ENCODE data around the gene BICD2.
"Not testable (repeated sequence)": the region's sequence is repeated elsewhere in the genome, so short reads cannot be mapped to it uniquely, and the experiment has no call there.

BICD2 gene

GRCh38 chr9:92770360-92770995 lies 5.8 kb upstream of the BICD2 start:
- DNase-seq (ENCODE audit: low read depth in 2 of 2): no peak

DNA sequence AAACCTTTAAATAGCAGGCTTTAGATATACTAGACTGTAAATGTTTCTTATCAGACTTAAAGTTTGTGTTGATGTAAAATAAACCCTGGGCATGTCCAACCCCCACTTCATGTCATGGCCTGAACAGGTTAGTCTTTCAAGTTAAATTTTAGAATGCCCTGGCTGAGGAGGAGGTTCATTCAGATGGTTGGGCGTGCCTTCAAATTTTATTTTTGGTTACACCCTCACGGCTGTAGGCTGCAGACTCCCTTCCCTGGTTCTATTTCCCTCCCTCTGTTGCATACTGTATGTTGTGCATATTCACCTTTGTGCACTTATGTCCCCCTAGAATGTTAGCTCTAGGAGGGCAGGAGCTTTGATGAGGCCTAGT lies 5.3 kb upstream of the BICD2 start:
- DNase-seq (ENCODE audit: low read depth in 2 of 2): no peak

DNA sequence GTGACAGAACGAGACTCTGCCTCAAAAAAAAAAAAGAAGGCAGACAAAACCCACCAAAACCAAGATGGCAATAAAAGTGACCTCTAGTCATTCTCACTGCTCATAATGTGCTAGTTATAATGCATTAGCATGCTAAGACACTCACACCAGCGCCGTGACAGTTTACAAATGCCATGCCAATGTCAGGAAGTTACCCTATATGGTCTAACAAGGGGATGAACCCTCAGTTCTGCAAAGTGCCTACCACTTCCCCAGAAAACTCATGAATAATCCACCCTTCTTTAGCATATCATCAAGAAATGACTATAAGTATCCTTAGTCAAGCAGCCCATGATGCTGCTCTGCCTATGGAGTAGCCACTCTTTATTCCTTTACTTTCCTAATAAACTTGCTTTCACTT lies 4.7 kb upstream of the BICD2 start:
- DNase-seq (ENCODE audit: low read depth in 2 of 2): no peak

DNA sequence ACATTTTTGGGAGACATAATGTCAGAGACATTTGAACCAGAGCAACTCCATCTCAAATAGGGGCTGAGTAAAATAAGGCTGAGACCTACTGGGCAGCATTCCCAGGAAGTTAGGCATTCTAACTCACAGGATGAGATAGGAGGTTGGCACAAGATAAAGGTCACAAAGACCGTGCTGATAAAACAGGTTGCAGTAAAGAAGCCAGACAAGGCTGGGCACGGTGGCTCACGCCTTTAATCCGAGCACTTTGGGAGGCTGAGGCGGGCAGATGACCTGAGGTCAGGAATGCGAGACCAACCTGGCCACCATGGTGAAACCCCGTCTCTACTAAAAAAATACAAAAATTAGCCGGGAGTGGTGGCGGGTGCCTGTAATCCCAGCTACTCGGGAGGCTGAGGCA lies 4.2 kb upstream of the BICD2 start:
- not testable (repeated sequence) for DNase-seq (ENCODE audit: low read depth in 2 of 2)

- no peak for DNase-seq (ENCODE audit: low read depth in 2 of 2)
Measured at GRCh38 chr9:92767066-92768054, 2.7 kb upstream of the BICD2 start.

GRCh38 chr9:92764988-92765936 lies 629 bp upstream of the BICD2 start:
- DNase-seq (ENCODE audit: low read depth in 2 of 2): peak; percentile 94 to 98

DNA sequence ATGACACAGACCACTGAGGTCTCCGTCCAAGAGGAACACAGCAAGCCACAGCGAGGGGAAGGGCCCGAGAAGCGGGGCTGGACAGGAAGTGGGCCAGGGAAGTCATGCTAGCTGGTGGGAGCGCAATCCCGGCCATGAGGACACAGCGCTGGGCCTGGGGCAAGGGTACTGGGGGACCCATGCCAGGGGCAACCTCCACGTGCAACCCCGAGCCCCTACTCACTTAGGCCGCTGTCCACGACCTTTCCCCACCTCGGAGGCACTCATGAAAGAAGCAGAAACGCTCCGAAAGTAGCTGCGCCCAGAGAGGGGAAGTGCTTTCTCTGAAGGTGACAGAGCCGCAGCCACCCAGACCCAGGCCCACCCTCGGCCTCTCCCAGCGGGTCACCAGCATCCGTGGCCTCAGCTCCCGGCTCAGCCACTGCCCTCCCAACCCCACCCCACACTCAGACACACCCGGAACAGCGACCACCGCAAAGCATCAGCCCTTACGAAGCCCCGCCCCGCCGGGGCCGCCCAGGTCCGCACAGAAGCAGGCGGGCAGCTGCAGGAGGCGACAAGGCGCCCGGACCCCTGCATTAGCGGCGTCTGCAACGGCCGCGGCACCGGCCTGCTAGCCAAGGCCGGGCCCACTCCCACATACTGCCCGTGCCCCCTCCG lies 782 bp downstream of the BICD2 start:
- DNase-seq (ENCODE audit: low read depth in 2 of 2): peak in 1 of 2 donors; percentile 29

DNA sequence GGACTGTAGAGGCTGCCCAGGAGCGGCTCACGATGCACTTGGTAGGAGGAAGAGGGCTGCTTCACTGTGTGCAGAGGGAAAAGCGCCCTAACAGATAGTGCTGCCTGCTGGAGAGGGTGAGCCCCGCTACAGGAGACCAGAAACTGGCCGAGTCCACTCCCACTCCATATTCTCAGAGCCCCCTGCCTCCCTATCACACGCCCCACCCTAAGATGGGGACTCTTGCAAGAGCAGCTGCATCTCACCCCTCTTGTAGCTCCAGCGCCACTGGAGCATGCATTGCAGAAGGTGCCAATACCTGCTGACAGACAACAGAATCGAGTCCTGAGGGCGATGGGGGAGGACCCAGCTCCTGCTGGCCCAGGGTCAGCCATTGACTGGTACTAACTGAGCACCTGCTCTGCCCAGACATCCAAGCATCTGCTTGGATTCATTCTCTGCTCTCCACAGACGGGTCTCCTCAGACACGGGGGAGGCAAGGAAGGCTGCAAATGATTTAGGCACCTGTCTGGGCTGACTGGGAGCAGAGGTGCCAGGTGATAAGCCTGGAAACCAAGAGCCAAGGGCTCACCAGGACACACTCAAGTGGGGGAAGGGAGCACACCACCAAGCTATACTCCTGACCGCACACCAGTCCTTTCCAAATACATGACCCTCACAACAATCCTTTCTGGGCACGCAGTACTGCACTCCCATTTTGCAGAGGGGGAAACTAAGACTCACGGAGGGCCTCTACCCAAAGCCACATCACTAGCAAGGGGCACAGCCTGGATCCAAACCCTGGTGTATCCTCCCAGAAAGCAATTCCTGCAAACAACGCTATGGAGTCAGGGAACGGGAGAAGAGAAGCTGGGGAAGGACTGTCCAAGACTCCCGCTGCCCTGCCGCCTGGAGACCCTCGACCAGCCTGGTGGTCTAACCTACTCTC lies 1.6 kb downstream of the BICD2 start:
- DNase-seq (ENCODE audit: low read depth in 2 of 2): no peak

DNA sequence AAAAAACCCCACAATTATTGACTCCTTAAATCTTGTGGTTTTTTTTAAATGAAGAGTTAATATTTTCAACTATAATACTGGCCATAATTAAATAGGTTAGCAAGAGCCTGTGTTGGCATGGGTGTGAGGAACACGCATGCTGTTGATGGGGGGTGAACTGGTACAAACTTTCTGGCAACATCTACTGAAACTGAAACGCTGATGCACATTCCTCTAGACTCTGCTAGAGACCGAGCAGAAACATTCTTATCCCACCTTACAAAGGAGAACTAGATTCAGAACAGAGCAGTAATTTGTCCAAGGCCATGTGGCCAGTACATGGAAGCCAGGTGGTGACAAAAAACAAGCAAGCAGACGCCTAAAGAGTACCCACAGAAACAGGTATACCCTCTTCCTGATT lies 2.4 kb downstream of the BICD2 start:
- no peak for DNase-seq (ENCODE audit: low read depth in 2 of 2)

- DNase-seq (ENCODE audit: low read depth in 2 of 2): no peak
Measured at GRCh38 chr9:92761686-92762085, 2.9 kb downstream of the BICD2 start.

- no peak for DNase-seq (ENCODE audit: low read depth in 2 of 2)
Measured at GRCh38 chr9:92760494-92760893, 4.1 kb downstream of the BICD2 start.

DNA sequence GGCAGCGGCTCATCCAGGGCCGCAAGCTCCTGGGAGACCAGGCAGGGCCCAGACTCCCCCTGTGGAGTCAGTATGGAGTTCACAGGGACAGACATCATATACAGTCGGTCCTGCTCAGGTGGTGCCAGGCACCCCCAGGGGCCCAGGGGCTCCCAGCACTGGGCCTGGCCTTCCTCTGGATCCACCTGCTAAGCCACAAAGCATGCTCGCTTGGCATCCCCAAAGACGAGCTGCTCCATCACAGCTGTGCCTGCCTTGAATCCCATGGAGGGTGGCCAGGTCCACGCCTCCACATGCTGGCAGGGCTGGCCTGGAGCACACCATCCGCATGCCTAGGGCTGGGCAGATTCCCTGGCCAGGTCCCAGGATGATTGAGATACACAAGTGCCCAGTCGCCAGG lies 4.6 kb downstream of the BICD2 start:
- DNase-seq (ENCODE audit: low read depth in 2 of 2): no peak

GRCh38 chr9:92759446-92759845 lies 5.2 kb downstream of the BICD2 start:
- no peak for DNase-seq (ENCODE audit: low read depth in 2 of 2)

DNA sequence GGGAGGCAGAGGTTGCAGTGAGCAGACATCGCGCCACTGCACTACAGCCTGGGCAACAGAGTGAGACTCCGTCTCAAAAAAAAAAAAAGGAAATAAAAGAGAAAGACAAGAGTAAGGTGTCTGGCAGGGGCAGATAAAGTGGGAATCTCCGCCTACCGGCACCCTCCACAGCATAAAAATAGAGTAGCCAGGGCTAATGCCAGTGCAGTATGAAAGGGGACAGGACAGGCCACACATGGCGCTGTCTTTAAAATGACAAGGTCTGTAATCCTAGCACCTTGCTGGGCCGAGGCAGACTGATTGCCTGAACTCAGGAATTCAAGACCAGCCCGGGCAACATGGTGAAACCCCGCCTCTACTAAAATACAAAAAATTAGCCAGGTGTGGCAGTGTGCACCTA lies 7.8 kb downstream of the BICD2 start:
- no peak for DNase-seq (ENCODE audit: low read depth in 2 of 2)

DNA sequence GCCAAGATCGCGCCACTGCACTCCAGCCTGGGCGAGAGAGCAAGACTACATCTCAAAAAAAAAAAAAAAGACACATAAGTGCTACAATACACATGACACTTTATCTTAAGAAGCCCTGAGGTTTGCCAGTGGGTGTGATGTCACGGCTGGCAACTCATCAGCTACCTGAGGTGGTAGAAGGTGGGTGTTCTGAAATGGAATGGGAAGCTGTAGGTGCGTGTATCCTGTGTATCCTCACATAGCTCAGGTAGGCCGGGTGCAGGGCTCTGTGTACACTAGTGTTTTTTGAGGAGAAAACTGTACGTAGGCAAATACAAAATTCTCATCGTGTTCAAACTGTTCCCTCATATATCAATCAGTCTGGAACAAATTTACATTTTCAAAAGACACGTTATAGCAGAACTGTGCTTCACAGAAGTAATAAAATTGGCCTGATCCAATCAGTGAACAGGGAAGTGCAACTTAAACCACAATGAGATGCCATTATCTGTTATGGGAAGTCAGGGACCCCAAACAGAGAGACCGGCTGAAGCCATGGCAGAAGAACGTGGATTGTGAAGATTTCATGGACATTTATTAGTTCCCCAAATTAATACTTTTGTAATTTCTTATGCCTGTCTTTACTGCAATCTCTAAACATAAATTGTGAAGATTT lies 10.4 kb downstream of the BICD2 start:
- DNase-seq (ENCODE audit: low read depth in 2 of 2): no peak

DNA sequence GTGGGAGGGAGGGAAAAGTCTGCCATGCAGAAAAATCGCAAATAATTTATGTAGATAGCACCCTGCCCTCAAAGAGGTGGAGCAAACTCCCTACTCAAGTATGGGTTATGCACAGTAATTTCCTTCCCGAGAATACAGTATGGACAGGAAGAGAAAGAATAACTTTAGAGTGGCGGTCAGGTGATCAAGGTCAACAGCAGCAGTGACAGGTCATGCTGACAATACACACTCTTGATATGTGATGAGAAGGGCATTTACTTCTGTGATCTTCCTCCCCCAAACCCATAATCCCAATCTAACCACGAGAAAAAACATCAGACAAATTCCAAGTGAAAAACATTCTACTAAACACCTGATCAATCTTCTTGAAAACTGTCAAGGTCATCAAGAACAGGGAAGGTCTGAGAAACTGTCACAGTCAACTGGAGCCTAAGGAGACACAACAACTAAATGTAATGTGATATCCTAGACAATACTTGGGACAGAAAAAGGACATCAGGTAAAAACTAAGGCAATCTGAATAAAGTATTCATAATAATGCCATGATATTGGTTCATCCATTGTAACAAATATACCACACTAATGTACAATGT lies 11.7 kb downstream of the BICD2 start:
- no peak for DNase-seq (ENCODE audit: low read depth in 2 of 2)

GRCh38 chr9:92749934-92750315 lies 14.7 kb downstream of the BICD2 start:
- no peak for DNase-seq (ENCODE audit: low read depth in 2 of 2)

- no peak for DNase-seq (ENCODE audit: low read depth in 2 of 2)
Measured at GRCh38 chr9:92749071-92749933, 15.3 kb downstream of the BICD2 start.

DNA sequence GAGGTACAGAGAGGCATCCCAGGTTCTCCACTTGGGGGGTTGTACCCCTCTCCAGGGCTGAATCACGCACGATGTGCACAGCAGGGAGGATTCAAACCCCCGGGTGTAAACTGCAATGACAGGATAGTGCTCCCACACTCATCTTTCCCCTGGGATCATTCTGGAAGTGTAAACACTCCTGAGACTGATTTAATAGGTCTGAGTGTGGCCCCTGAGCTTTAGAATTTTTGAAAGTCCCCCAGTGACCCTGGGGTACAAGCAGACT lies 16.5 kb downstream of the BICD2 start:
- DNase-seq (ENCODE audit: low read depth in 2 of 2): no peak

All from stimulated activated CD8-positive, alpha-beta memory T cell treated with anti-CD3 and anti-CD28 coated beads, Interleukin-7, amount 100 ng/mL, for 4 hours (primary cell).